H1 (cell line): ENCODE data around the gene SSX2IP. TPM values are rescaled to one million over a fixed set of nuclear protein-coding genes. Genes with fewer than 3 reads are reported as not detected.

ENCODE experiments used
- KDM1A ChIP-seq: fragments of 200-600, 300-600 bp; sonication (generic); IDR thresholded peaks from 2 replicates; pipeline ENCODE4 v1.7.1; 2016; ENCODE audit warnings: mild to moderate bottlenecking, low read length, borderline replicate concordance
- RFX5 ChIP-seq: IDR thresholded peaks from 2 replicates; pipeline ENCODE4 v1.6.1; 2011; ENCODE audit warnings: low read depth, low read length, improper control_type of control experiment, borderline replicate concordance
- SRF ChIP-seq: IDR thresholded peaks from 2 replicates; pipeline ENCODE4 v1.6.1; 2011; ENCODE audit warnings: mild to moderate bottlenecking, low read depth, low read length, moderate library complexity
- TBP ChIP-seq: IDR thresholded peaks from 2 replicates; pipeline ENCODE4 v1.6.1; 2011; ENCODE audit warnings: low read depth, low read length, improper control_type of control experiment
- YY1 ChIP-seq: IDR thresholded peaks from 2 replicates; pipeline ENCODE4 v1.6.1; 2011; ENCODE audit warnings: low read depth, mild to moderate bottlenecking, low read length
- polyA plus RNA-seq, 7 experiments: library from polyadenylated mRNA; depleted of rRNA in 3 of 7; stranded (reverse) in 5 of 7; unstranded in 2 of 7; fragments of >200 nt in 5 of 7; fragments of 200-250 nt in 2 of 7; gene quantifications; 1 replicate in 5 of 7; 2 replicates in 1 of 7; 4 replicates in 1 of 7; pipeline versions ENCODE4 v1.2.1 to v1.2.3, GENCODE V29; 2011 to 2013; ENCODE audit warnings: missing spikeins in 2 of 7, mixed read lengths in 2 of 7
- total RNA-seq: library from RNA; stranded (reverse); fragmentation: NEBNext Ultra II Directional; extraction: Animal tissue kit (Norgen Biotek cat#: 25700); gene quantifications from 2 replicates; pipeline ENCODE4 v1.2.1, GENCODE V29; 2021

The SSX2IP gene
- total and polyA plus RNA-seq, 2 of the 8 experiments (the other 6 are each of a cell fraction or from before 2014, with no cell fraction given): 4.0 to 31.3 TPM

- TF ChIP-seq YY1 (no peak), SRF (no peak), KDM1A (no peak), TBP (no peak), RFX5 (no peak)
Measured at GRCh38 chr1:84693005-84693404, 2.7 kb upstream of the SSX2IP start (continued).
